Measurements from ENCODE around the gene CCDC47. TPM values are rescaled to one million over a fixed set of nuclear protein-coding genes. Genes with fewer than 3 reads are reported as not detected.

The CCDC47 gene
- total and polyA plus RNA-seq, 12 donors, result 24.2 to 216 (median 93.1) TPM

DNA sequence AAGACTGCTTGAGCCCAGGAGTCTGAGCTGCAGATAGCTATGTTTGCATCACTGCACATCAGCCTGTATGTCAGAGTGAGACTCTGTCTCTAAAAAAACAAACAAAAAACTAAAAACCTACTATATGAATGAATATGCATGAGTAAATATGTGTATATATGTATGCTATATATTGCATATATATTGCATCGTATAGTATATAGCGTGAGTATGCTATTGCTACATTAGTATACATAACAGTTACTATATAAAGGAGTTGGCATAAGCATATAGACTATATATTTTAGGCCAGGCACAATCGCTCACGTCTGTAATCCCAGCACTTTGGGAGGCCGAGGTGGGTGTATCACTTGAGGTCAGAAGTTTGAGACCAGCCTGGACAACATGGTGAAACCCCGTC is 16.7 kb upstream of the CCDC47 start:
- H3K36me3 ChIP-seq (replicated peaks in 1 of 2), result peaks cover 0 to 70% of the 10 kb centered on the region in 2 donors
- intact Hi-C loops (cut with DNase I), result no loop called here
- H3K27ac ChIP-seq, result no peak overlapping the region
- H3K9me3 ChIP-seq (replicated peaks in 1 of 3), result no peaks in the 10 kb centered on the region
- peaks cover 0 to 16% of the 10 kb centered on the region in 2 donors for H3K4me1 ChIP-seq (replicated peaks in 1 of 2)
- TF ChIP-seq, protein P1, sequence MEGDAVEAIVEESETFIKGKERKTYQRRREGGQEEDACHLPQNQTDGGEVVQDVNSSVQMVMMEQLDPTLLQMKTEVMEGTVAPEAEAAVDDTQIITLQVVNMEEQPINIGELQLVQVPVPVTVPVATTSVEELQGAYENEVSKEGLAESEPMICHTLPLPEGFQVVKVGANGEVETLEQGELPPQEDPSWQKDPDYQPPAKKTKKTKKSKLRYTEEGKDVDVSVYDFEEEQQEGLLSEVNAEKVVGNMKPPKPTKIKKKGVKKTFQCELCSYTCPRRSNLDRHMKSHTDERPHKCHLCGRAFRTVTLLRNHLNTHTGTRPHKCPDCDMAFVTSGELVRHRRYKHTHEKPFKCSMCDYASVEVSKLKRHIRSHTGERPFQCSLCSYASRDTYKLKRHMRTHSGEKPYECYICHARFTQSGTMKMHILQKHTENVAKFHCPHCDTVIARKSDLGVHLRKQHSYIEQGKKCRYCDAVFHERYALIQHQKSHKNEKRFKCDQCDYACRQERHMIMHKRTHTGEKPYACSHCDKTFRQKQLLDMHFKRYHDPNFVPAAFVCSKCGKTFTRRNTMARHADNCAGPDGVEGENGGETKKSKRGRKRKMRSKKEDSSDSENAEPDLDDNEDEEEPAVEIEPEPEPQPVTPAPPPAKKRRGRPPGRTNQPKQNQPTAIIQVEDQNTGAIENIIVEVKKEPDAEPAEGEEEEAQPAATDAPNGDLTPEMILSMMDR (IDR thresholded peaks at IDR 0.05), result no peak
- no peak for TF ChIP-seq POLR2A (IDR thresholded peaks at IDR 0.05)
- H3K27me3 ChIP-seq, result no peaks in the 10 kb centered on the region
- no peak overlapping the region for H3K4me3 ChIP-seq
- DNase-seq, result no peak
- WGBS, 4 donors, result 86 to 95% (median 92%) methylated on average over 6 of the region's 6 CpGs

DNA sequence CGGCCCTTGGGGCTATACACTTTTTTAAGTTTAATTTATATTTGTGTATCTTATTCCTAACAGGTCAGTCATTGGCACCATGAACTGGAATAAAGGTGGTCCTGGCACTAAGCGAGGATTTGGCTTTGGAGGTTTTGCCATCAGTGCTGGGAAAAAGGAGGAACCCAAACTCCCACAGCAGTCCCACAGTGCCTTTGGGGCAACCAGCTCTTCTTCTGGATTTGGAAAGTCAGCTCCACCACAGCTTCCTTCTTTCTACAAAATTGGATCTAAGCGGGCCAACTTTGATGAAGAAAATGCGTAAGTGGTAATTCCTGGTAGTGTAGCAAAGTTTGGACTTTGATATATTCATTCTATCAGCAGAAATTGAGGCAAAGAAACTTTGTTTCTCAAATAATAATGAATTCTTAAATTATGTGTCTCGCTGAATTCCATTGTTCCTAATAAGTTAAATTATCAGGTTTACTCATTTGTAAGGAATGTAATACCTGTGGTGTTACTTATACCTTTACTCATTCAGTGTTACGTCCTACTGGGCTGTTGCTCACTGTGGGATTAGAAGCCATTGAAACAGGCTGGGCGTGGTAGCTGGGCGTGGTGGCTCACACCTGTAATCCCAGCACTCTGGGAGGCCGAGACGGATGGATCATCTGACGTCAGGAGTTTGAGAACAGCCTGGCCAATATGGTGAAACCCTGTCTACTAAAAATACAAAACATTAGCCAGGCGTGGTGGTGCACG is 13.7 kb upstream of the CCDC47 start:
- Histone ChIP-seq H3K36me3 (replicated peaks in 1 of 2) (peaks cover 0 to 41% of the 10 kb centered on the region in 2 donors), H3K4me3 (no peak overlapping the region), H3K27ac (no peak overlapping the region), H3K27me3 (no peaks in the 10 kb centered on the region), H3K9me3 (replicated peaks in 1 of 3) (no peaks in the 10 kb centered on the region), H3K4me1 (replicated peaks in 1 of 2) (peaks cover 0 to 38% of the 10 kb centered on the region in 2 donors)
- WGBS, 4 donors, result 92 to 96% (median 93%) methylated on average over 13 of the region's 13 CpGs
- intact Hi-C loops (cut with DNase I), result no loop called here
- TF ChIP-seq, protein P1 (IDR thresholded peaks at IDR 0.05), result no peak
- TF ChIP-seq POLR2A (IDR thresholded peaks at IDR 0.05), result no peak
- DNase-seq, result no peak

DNA sequence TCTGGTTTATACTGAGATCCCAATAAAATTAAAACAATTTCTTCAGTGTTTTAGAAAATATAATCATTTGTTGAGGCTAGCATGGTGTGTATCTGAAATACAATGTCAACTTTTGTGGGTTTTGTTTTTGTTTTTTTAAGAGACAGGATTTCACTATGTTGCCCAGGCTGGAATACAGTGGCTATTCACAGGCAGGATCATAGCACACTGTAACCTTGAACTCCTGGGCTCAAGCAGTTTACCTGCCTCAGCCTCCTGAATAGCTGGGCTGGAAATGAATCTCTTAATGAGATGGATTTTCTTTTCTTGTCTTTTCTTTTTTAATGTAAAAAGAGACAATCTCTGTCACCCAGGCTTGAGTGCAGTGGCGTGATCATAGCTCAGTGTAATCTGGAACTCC is 12.7 kb upstream of the CCDC47 start:
- Histone ChIP-seq H3K9me3 (replicated peaks in 1 of 3) (no peaks in the 10 kb centered on the region), H3K4me3 (no peak overlapping the region), H3K4me1 (replicated peaks in 1 of 2) (peaks cover 0 to 42% of the 10 kb centered on the region in 2 donors), H3K36me3 (replicated peaks in 1 of 2) (peaks cover 0 to 38% of the 10 kb centered on the region in 2 donors), H3K27me3 (no peaks in the 10 kb centered on the region), H3K27ac (no peak overlapping the region)
- TF ChIP-seq, protein P1 (IDR thresholded peaks at IDR 0.05), result no peak
- TF ChIP-seq POLR2A (IDR thresholded peaks at IDR 0.05), result no peak
- WGBS, 4 donors, result 95 to 100% (median 98%) methylated on average over 1 of the region's 1 CpG
- DNase-seq, result no peak
- intact Hi-C loops (cut with DNase I), result no loop called here

DNA sequence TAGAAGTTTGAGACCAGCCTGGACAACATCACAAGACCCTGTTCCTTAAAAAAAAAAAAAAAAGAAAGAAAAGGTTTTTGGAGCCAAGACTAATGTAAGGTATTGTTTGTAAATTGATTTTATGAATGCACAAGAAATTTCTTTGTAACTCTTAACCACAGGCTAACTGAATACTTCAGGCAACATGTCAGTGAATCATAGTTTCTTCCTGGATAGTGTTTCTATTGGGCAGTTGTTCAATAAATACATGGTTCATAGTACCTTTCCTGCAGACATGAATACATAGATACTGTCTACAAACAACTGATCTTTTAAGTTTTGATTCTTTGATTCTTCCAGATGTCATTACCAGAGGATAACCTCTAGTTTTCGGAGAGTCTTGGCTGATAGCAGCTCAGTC is 12.2 kb upstream of the CCDC47 start:
- no peaks in the 10 kb centered on the region for H3K9me3 ChIP-seq (replicated peaks in 1 of 3)
- H3K4me3 ChIP-seq, result no peak overlapping the region
- H3K4me1 ChIP-seq (replicated peaks in 1 of 2), result peaks cover 0 to 48% of the 10 kb centered on the region in 2 donors
- no peaks in the 10 kb centered on the region for H3K27me3 ChIP-seq
- H3K36me3 ChIP-seq (replicated peaks in 1 of 2), result peaks cover 0 to 35% of the 10 kb centered on the region in 2 donors
- peak overlapping the region in 1 of 5 donors; percentile 31 for H3K27ac ChIP-seq
- TF ChIP-seq, protein P1 (IDR thresholded peaks at IDR 0.05), result no peak
- no peak for TF ChIP-seq POLR2A (IDR thresholded peaks at IDR 0.05)
- no peak for DNase-seq
- intact Hi-C loops (cut with DNase I), result no loop called here
- 74 to 95% (median 90%) methylated on average over 1 of the region's 1 CpG for WGBS, 4 donors

Data from adrenal gland (tissue), 12 donors.